ENCODE measurements around the gene ADAMTSL5. TPM values are rescaled to one million over a fixed set of nuclear protein-coding genes. Genes with fewer than 3 reads are reported as not detected.

ADAMTSL5 gene
- total RNA-seq, 1 donor = 1.1 TPM

GRCh38 chr19:1526066-1526778 lies 13.4 kb upstream of the ADAMTSL5 start:
- Histone ChIP-seq H2AFZ (ENCODE audit: low read length) (no peak overlapping the region), H4K20me1 (ENCODE audit: insufficient read depth, low read length) (no peaks in the 10 kb centered on the region), H3K36me3 (ENCODE audit: insufficient read depth, low read length) (no peaks in the 10 kb centered on the region), H3K27me3 (ENCODE audit: insufficient read depth, low read length) (peaks cover 31% of the 10 kb centered on the region), H3K27ac (ENCODE audit: low read depth, low read length) (no peak overlapping the region), H3K79me2 (ENCODE audit: insufficient read depth, low read length) (no peaks in the 10 kb centered on the region), H3K4me2 (ENCODE audit: insufficient read depth, low read length) (no peak overlapping the region), H3K4me1 (ENCODE audit: insufficient read depth, low read length) (no peaks in the 10 kb centered on the region), H3K9me3 (ENCODE audit: low read depth, low read length) (no peaks in the 10 kb centered on the region), H3K4me3 (ENCODE audit: insufficient read depth, low read length) (no peak overlapping the region)
- TF ChIP-seq, protein P1, sequence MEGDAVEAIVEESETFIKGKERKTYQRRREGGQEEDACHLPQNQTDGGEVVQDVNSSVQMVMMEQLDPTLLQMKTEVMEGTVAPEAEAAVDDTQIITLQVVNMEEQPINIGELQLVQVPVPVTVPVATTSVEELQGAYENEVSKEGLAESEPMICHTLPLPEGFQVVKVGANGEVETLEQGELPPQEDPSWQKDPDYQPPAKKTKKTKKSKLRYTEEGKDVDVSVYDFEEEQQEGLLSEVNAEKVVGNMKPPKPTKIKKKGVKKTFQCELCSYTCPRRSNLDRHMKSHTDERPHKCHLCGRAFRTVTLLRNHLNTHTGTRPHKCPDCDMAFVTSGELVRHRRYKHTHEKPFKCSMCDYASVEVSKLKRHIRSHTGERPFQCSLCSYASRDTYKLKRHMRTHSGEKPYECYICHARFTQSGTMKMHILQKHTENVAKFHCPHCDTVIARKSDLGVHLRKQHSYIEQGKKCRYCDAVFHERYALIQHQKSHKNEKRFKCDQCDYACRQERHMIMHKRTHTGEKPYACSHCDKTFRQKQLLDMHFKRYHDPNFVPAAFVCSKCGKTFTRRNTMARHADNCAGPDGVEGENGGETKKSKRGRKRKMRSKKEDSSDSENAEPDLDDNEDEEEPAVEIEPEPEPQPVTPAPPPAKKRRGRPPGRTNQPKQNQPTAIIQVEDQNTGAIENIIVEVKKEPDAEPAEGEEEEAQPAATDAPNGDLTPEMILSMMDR (IDR thresholded peaks at IDR 0.05; ENCODE audit: extremely low read depth, low read depth, low read length) = no peak
- DNase-seq (ENCODE audit: insufficient read length, low spot score, missing footprints) = peak; percentile 67

DNA sequence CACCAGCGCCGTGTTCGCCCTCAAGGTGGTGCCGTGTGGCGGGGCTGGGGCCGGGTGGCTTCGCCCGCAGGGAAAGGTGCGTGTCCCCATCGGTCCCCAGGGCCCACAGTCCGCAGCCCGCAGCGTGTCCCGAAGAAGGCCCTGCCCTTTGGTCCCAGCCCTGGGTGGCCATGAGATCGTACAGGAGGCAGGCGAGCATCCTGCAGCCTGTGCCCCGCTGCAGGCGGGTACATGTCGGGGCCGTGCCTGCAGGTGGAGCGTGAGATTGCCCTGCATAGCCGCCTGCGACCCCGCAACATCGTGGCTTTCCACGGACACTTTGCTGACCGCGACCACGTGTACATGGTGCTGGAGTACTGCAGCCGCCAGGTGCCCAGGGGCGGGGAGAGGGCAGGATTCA lies 12.5 kb upstream of the ADAMTSL5 start:
- no peaks in the 10 kb centered on the region for H4K20me1 ChIP-seq (ENCODE audit: insufficient read depth, low read length)
- H3K36me3 ChIP-seq (ENCODE audit: insufficient read depth, low read length) = no peaks in the 10 kb centered on the region
- H3K27me3 ChIP-seq (ENCODE audit: insufficient read depth, low read length) = peaks cover 31% of the 10 kb centered on the region
- H3K27ac ChIP-seq (ENCODE audit: low read depth, low read length) = no peak overlapping the region
- H2AFZ ChIP-seq (ENCODE audit: low read length) = no peak overlapping the region
- no peak overlapping the region for H3K4me2 ChIP-seq (ENCODE audit: insufficient read depth, low read length)
- H3K4me1 ChIP-seq (ENCODE audit: insufficient read depth, low read length) = no peaks in the 10 kb centered on the region
- no peaks in the 10 kb centered on the region for H3K79me2 ChIP-seq (ENCODE audit: insufficient read depth, low read length)
- peak; percentile 81 for DNase-seq (ENCODE audit: insufficient read length, low spot score, missing footprints)
- no peaks in the 10 kb centered on the region for H3K9me3 ChIP-seq (ENCODE audit: low read depth, low read length)
- H3K4me3 ChIP-seq (ENCODE audit: insufficient read depth, low read length) = no peak overlapping the region
- TF ChIP-seq, protein P1 (IDR thresholded peaks at IDR 0.05; ENCODE audit: extremely low read depth, low read depth, low read length) = no peak

DNA sequence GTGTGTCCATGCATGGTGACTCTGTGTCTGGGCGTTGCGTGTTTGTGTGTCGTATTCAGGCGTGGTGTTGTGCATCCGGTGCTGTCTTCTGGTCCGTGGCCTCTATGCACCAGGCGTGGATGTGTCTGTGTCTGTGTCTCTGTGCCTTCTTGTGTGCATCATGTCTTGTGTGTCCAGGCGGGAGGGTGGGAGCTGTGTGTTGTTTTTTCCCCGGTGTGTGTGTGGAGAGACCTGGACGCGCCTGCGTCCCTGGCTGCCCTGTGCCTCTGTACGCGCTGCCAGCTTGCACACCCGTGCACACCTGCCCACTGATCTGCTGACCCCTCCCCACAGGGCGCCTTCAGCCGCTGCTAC lies 12.1 kb upstream of the ADAMTSL5 start:
- peaks cover 31% of the 10 kb centered on the region for H3K27me3 ChIP-seq (ENCODE audit: insufficient read depth, low read length)
- H3K79me2 ChIP-seq (ENCODE audit: insufficient read depth, low read length) = no peaks in the 10 kb centered on the region
- no peak overlapping the region for H2AFZ ChIP-seq (ENCODE audit: low read length)
- no peaks in the 10 kb centered on the region for H3K9me3 ChIP-seq (ENCODE audit: low read depth, low read length)
- no peaks in the 10 kb centered on the region for H4K20me1 ChIP-seq (ENCODE audit: insufficient read depth, low read length)
- TF ChIP-seq, protein P1 (IDR thresholded peaks at IDR 0.05; ENCODE audit: extremely low read depth, low read depth, low read length) = no peak
- H3K4me3 ChIP-seq (ENCODE audit: insufficient read depth, low read length) = no peak overlapping the region
- H3K36me3 ChIP-seq (ENCODE audit: insufficient read depth, low read length) = no peaks in the 10 kb centered on the region
- H3K4me2 ChIP-seq (ENCODE audit: insufficient read depth, low read length) = no peak overlapping the region
- peak; percentile 89 for DNase-seq (ENCODE audit: insufficient read length, low spot score, missing footprints)
- H3K4me1 ChIP-seq (ENCODE audit: insufficient read depth, low read length) = no peaks in the 10 kb centered on the region
- H3K27ac ChIP-seq (ENCODE audit: low read depth, low read length) = no peak overlapping the region

DNA sequence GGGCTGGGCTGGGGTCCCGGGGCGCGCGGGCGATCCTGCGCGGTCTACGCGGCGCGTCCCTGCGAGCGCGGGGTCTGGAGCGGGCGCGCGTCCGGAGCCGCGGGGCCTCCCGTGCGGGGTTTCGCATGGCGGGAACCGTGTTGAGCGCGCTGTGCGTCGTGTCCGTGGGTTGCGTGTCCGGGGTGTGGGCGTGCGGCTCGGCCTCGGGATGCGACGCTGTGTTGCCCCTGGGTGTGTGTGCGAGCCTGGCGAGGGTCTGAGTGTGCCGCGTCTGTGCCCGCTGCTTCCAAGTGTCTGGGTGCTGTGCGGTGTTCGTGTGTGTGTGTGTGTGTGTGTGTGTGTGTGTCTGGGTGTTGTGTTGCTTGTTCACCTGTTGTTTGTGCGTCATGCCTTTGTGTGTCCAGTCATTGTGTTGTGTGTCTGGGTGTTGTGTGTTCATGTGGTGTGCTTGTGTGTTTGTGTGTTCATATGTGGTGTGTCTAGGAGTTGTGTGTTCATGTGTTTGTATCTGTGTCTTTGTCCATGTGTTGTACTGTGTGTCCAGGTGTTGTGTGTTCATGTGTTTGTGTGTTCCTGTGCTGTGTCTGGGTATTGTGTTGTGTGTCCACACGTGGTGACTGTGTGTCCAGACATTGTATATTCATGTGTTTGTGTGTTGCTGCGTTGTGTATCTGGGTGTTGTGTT lies 11.6 kb upstream of the ADAMTSL5 start:
- Histone ChIP-seq H3K4me1 (ENCODE audit: insufficient read depth, low read length) (no peaks in the 10 kb centered on the region), H3K4me2 (ENCODE audit: insufficient read depth, low read length) (no peak overlapping the region), H3K27ac (ENCODE audit: low read depth, low read length) (no peak overlapping the region), H3K79me2 (ENCODE audit: insufficient read depth, low read length) (no peaks in the 10 kb centered on the region), H3K27me3 (ENCODE audit: insufficient read depth, low read length) (peaks cover 31% of the 10 kb centered on the region), H3K36me3 (ENCODE audit: insufficient read depth, low read length) (no peaks in the 10 kb centered on the region), H2AFZ (ENCODE audit: low read length) (no peak overlapping the region), H3K4me3 (ENCODE audit: insufficient read depth, low read length) (no peak overlapping the region), H4K20me1 (ENCODE audit: insufficient read depth, low read length) (no peaks in the 10 kb centered on the region), H3K9me3 (ENCODE audit: low read depth, low read length) (no peaks in the 10 kb centered on the region)
- TF ChIP-seq, protein P1 (IDR thresholded peaks at IDR 0.05; ENCODE audit: extremely low read depth, low read depth, low read length) = no peak
- DNase-seq (ENCODE audit: insufficient read length, low spot score, missing footprints) = peak; percentile 68
